IPS DF 4.7 (cell line): ENCODE results near the gene NLGN2.

Source experiments
- DNase-seq: peaks from one replicate; pipeline ENCODE4 v3.0.0-alpha.2; 2013; ENCODE audit warnings: low spot score; ENCODE audit errors: extremely low read depth

NLGN2 gene

GRCh38 chr17:7413346-7413985, 5.8 kb downstream of the NLGN2 start:
- no peak for DNase-seq

DNA sequence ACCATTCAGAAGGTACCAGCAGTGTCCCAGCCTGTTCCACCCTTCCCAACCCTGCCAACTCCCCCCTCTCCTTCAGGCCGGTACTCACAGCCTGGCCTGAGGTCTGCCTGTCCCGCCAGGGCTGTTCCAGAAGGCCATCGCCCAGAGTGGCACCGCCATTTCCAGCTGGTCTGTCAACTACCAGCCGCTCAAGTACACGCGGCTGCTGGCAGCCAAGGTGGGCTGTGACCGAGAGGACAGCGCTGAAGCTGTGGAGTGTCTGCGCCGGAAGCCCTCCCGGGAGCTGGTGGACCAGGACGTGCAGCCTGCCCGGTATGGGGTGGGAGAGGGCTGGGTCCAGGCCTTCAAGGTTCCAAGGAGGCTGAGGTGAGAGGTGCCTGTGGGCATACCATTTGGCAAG, 7.2 kb downstream of the NLGN2 start:
- DNase-seq: no peak

DNA sequence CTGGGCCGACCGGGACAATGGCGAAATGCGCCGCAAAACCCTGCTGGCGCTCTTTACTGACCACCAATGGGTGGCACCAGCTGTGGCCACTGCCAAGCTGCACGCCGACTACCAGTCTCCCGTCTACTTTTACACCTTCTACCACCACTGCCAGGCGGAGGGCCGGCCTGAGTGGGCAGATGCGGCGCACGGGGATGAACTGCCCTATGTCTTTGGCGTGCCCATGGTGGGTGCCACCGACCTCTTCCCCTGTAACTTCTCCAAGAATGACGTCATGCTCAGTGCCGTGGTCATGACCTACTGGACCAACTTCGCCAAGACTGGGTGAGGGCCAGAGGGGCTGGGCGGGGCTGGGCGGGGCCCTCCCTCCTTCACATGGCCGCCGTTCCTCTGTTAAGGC, 8.1 kb downstream of the NLGN2 start:
- DNase-seq: no peak

DNA sequence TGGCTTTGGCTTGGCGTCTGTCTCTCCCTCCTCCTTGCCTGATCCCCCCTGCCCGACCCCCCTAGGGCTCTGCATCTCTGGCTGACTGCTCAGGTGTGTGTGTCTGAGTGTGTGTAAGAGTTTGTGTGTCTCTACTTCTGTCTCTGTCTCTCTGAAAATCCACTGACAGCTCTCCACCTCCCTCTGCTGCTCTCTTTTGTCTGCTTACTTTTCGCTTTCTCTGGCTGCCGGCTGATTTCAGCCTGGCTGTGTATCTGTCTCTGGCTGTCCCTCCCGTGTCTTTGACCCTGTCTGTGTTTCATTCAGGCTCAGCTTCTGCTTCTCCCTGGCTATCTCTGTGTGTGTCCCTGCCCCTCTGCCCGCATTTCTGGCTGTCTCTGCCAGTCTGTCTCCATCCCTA, 8.7 kb downstream of the NLGN2 start:
- no peak for DNase-seq

DNA sequence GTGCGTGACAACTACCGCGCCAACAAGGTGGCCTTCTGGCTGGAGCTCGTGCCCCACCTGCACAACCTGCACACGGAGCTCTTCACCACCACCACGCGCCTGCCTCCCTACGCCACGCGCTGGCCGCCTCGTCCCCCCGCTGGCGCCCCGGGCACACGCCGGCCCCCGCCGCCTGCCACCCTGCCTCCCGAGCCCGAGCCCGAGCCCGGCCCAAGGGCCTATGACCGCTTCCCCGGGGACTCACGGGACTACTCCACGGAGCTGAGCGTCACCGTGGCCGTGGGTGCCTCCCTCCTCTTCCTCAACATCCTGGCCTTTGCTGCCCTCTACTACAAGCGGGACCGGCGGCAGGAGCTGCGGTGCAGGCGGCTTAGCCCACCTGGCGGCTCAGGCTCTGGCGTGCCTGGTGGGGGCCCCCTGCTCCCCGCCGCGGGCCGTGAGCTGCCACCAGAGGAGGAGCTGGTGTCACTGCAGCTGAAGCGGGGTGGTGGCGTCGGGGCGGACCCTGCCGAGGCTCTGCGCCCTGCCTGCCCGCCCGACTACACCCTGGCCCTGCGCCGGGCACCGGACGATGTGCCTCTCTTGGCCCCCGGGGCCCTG, 9.5 kb downstream of the NLGN2 start:
- DNase-seq: no peak

- DNase-seq: no peak
Observed at GRCh38 chr17:7418472-7419152, 11.0 kb downstream of the NLGN2 start.

DNA sequence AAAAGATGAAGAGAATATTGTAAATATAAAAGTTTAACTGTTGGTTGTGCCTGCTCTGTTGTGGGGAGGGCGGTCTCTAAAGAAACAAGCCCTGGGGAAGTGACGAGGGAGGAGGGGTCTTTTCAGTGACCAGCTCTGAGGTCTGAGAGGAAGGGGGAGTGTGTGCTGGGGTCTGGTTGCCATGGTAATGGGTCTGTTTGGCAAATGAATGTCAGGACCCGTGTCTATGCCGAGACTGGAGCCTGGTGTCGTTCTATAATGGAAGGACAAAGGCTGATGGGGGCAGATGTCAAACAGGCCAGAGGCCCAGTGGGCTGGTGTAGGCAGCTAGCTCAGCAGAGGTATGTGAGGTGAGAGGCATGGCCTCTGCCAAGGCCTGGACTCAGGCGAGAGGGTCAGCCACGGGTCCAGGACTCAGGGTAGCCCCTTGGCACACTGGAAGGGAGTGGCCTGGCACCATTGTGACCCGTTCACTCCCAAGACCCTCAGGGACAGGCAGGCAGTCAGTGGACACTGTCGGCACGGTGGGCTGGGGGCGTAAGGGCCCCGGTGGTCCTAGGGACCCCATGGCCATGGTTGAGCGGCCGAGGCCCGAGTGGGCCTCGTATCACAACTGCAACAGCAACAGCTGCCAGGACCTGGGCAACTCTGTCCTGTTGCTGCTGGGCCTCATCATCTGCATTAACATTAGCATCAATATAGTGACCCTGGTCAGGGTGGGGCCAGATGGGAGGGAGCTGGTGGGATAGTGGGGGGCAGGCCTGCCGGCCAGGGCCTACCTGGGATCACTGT, 12.4 kb downstream of the NLGN2 start, which contains the start of gene SPEM1:
Gene SPEM1, plus strand, starts transcription at position 506 of the 792 bp plus-strand sequence. Its CDS starts 61 bp downstream, at position 567.
- DNase-seq: no peak

DNA sequence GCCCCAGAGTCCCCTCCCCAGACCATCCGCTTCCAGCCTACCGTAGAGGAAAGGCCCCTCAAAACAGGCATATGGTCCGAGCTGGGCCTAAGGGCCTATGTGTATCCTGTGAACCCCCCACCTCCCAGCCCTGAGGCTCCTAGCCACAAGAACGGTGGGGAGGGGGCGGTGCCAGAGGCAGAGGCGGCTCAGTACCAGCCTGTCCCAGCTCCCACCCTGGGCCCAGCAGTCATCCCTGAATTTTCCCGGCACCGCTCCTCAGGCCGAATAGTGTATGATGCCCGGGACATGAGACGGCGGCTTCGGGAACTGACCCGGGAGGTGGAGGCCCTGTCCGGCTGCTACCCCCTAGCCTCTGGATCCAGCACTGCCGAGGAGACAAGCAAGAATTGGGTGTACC, 13.5 kb downstream of the NLGN2 start:
- no peak for DNase-seq

- DNase-seq: no peak
Observed at GRCh38 chr17:7423679-7424078, 16.0 kb downstream of the NLGN2 start.

- no peak for DNase-seq
Observed at GRCh38 chr17:7425316-7425715, 17.7 kb downstream of the NLGN2 start, which contains the start of gene SPEM2. Gene SPEM2 (plus strand): TSS chr17:7425616. CDS start chr17:7425689, 73 bp downstream.

- DNase-seq: no peak
Observed at GRCh38 chr17:7425756-7426155, 18.1 kb downstream of the NLGN2 start.

- no peak for DNase-seq
Observed at GRCh38 chr17:7426203-7426863, 18.7 kb downstream of the NLGN2 start.

- DNase-seq: no peak
Observed at GRCh38 chr17:7426896-7427489, 19.3 kb downstream of the NLGN2 start.

GRCh38 chr17:7427549-7427948, 19.9 kb downstream of the NLGN2 start:
- no peak for DNase-seq

- no peak for DNase-seq
Observed at GRCh38 chr17:7428557-7428956, 20.9 kb downstream of the NLGN2 start, which contains the start of gene SPEM3. Gene SPEM3 (plus strand): TSS chr17:7428857. CDS start chr17:7428903, 46 bp downstream.

DNA sequence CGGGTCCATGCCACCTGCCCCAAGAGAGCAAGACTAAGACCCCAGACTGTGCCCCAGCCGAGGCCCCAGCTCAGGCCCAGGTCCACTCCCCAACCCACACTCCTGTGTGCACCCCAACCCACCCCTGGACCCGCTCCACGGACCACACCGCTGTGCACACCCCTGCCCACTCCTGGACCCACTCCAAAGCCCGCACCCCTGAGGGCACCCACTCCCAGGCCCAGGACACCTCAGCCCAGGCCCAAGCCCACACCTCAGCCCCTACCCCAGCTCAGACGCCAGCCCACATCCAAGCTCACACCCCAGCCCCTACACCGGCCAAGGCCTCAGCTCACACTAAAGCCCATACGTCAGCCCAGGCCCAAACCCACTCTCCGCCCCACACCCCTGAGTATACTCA, 22.1 kb downstream of the NLGN2 start:
- no peak for DNase-seq

DNA sequence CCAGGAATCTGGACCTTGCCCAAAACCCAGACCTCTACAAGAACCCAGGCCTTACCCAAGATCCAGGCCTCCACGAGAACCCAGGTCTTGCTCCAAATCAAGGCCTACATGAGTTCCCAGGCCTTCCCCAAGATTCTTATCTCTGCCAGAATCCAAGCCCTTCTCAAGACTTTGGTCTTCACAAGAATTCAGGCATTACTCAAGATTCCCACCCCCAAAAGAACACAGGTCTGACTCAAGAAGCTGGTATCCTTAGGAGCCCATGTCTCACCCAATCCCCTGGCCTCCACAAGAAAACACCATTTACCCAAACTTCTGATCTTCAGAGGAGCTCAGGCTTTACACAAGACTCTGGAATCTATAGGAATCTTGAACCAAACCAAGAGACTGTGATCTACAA, 23.6 kb downstream of the NLGN2 start:
- DNase-seq: no peak

DNA sequence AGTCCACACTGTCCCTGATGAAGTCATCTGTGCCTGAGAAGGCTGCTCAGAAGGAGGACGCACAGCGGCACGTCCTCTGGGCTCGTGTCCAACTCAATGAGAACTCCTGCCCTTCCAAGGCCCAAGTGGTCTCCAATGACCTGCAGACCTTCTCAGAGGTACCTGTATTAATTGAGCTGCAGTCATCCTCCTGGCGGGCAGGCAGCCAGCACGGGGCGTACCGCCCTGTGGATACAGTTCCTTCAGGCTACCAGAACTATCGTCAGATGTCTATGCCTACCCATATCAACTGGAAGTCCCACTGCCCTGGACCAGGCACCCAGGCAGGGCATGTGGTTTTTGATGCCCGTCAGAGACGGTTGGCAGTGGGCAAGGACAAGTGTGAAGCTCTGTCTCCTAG, 24.7 kb downstream of the NLGN2 start:
- DNase-seq: no peak

GRCh38 chr17:7435676-7436555, 28.3 kb downstream of the NLGN2 start:
- no peak for DNase-seq
